Occipital lobe (tissue), 2 donors: ENCODE measurements around the gene SERTM1. TPM values are rescaled to one million over a fixed set of nuclear protein-coding genes. Genes with fewer than 3 reads are reported as not detected.

ENCODE experiments used
- DNase-seq: peaks from one replicate; lab custom pipeline; 2025; lab: John Stamatoyannopoulos, UW
- total RNA-seq: library from RNA; depleted of rRNA; stranded (reverse); fragments of >200 nt; gene quantifications from one replicate; pipeline ENCODE4 v1.2.3, GENCODE V29; 2014

SERTM1 gene
- total RNA-seq, 1 donor from 2014 or later = 3.7 TPM

GRCh38 chr13:36710396-36710795 is 36.6 kb downstream of the SERTM1 start:
- no peak for DNase-seq

DNA sequence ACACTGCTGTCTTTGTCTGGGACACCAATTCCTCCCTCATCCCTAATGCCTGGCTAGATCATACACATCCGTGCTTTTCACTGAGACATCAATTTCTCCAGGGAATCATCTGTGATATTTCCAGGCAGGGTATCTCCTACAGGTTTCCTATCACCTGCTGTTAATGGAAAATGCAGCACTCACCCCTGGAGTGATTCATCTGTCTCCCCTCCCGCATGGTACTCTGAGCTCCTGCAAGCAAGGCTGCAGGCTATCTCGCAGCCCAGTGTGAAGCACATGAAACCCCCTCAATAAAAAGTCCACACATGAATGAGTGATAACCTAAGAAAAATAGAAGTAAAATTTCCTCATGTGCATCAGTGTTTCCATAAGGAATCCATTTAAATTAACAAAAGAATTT is 38.5 kb downstream of the SERTM1 start:
- DNase-seq = no peak

GRCh38 chr13:36712770-36713169 is 39.0 kb downstream of the SERTM1 start:
- no peak for DNase-seq

DNA sequence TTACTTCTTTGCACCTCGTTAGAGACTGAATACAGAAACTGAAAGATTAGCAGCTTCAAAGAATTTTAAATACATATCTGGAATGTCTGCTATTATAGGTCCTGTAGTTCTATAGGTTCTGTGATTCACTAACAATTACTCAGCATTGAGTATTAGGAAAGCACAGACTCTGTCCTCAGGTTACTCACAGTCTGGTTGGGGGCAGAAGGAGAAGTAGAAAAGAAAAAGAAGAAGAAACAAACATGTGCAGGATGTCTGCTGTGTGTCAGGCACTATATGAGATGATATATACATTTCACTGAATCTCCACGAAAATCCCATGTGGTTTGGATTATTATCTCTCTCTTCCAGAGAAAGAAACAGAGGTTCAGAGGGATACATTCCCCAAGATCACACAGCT is 40.1 kb downstream of the SERTM1 start:
- DNase-seq = no peak

GRCh38 chr13:36715841-36716240 is 42.0 kb downstream of the SERTM1 start:
- no peak for DNase-seq

GRCh38 chr13:36717017-36717416 is 43.2 kb downstream of the SERTM1 start:
- DNase-seq = no peak

- DNase-seq = no peak
Measured at GRCh38 chr13:36717966-36718545, 44.2 kb downstream of the SERTM1 start.

GRCh38 chr13:36718686-36719085 is 44.9 kb downstream of the SERTM1 start:
- no peak for DNase-seq

- no peak for DNase-seq
Measured at GRCh38 chr13:36724141-36724540, 50.3 kb downstream of the SERTM1 start.

GRCh38 chr13:36725936-36726335 is 52.1 kb downstream of the SERTM1 start:
- no peak for DNase-seq

DNA sequence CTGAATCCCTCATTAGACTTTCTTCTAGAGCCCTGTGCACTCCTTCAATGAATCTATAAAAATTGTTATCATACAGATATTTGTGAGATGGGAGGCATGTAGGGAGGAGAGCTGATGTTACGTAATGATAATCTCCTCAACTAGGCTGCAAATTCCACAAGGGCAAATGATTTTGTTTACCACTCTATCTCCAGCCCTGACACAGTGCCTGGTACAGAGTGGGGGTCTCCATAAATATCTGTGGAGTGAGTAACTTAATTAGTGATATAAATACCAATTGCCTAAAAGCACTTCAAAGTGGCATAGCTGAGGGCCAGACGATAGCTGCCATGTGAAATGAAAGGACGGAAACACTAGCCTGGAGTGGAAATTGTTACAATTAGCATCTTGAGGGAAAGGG is 54.2 kb downstream of the SERTM1 start:
- no peak for DNase-seq

- DNase-seq = no peak
Measured at GRCh38 chr13:36736119-36736726, 62.4 kb downstream of the SERTM1 start.

DNA sequence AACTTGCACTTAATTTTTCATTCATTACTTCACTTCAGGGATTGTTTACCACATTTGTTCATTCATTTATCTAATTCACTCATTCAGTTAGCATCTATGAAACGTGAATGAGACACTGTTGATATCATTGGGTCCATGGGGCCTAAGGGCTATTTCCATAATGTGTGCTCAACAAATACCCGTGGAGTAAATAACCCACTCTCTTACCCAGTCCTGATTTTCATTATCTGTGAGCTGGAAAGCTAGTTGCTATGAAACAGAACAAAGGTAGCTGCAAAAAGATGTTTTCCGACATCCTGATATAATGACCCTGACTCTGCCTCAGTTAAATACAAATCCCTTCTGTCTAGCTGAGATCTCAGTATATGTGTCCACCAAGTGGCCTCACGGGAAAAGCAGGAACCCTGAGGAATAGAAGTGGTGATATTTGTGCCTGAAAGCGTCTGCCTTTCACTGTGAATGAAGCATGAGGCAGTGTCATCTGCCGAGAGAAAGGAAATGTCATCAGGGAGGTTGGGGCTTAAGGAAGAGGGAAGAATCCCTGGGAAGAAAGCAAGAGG is 63.8 kb downstream of the SERTM1 start:
- no peak for DNase-seq

- no peak for DNase-seq
Measured at GRCh38 chr13:36745436-36745835, 71.6 kb downstream of the SERTM1 start.

GRCh38 chr13:36746051-36746450 is 72.2 kb downstream of the SERTM1 start:
- no peak for DNase-seq

Other genes starting within 250 kb of the SERTM1 start
- gene CCNA1, start 241.5 kb upstream of the SERTM1 start, total RNA-seq = 6.6 TPM
- gene RFXAP, start 145.2 kb downstream of the SERTM1 start, total RNA-seq = 9.2 TPM
- 20.1 TPM for gene SMAD9, start 246.2 kb downstream of the SERTM1 start, total RNA-seq